RWPE2 (cell line): Measurements from ENCODE around the gene VDAC1.

ENCODE experiments used
- ATAC-seq: fragments of 200-7000 bp; cut with Tn5 transposase; 3 replicates; pipeline ENCODE4 v1.9.1; 2021; ENCODE audit warnings: low read depth
- DNase-seq: peaks from one replicate; pipeline ENCODE4 v3.0.0-alpha.2; 2020; ENCODE audit warnings: low spot score
- H3K27ac ChIP-seq: fragments of 450-650 bp; 2 replicates; pipeline ENCODE4 v1.5.1; 2017; ENCODE audit warnings: mild to moderate bottlenecking; ENCODE audit not compliant: poor library complexity, severe bottlenecking
- H3K27me3 ChIP-seq: fragments of 250-450 bp; sonication (Bioruptor Pico); 2 replicates; pipeline ENCODE4 v1.5.1; 2021; ENCODE audit warnings: mild to moderate bottlenecking, moderate library complexity; ENCODE audit not compliant: insufficient read depth, poor library complexity, severe bottlenecking
- H3K36me3 ChIP-seq: fragments of 250-450 bp; sonication (Bioruptor Pico); 2 replicates; pipeline ENCODE4 v1.5.1; 2020; ENCODE audit warnings: low read depth, mild to moderate bottlenecking, moderate library complexity
- H3K4me1 ChIP-seq: fragments of 250-450 bp; sonication (Bioruptor Pico); 2 replicates; pipeline ENCODE4 v1.5.1; 2021; ENCODE audit warnings: mild to moderate bottlenecking, moderate library complexity; ENCODE audit not compliant: insufficient read depth, poor library complexity, severe bottlenecking
- H3K4me3 ChIP-seq: fragments of 250-450 bp; sonication (Bioruptor Pico); 2 replicates; pipeline ENCODE4 v1.5.1; 2021; ENCODE audit warnings: mild to moderate bottlenecking, moderate library complexity; ENCODE audit not compliant: severe bottlenecking
- H3K9me3 ChIP-seq: fragments of 250-450 bp; sonication (Bioruptor Pico); 2 replicates; pipeline ENCODE4 v1.5.1; 2021; ENCODE audit warnings: mild to moderate bottlenecking, moderate library complexity; ENCODE audit not compliant: severe bottlenecking
- TF ChIP-seq, protein P1 (sequence below): fragments of 450-650 bp; IDR thresholded peaks from one replicate; pipeline ENCODE4 v1.5.1; 2017; ENCODE audit warnings: mild to moderate bottlenecking, moderate library complexity; ENCODE audit not compliant: poor library complexity, severe bottlenecking

The VDAC1 gene

DNA sequence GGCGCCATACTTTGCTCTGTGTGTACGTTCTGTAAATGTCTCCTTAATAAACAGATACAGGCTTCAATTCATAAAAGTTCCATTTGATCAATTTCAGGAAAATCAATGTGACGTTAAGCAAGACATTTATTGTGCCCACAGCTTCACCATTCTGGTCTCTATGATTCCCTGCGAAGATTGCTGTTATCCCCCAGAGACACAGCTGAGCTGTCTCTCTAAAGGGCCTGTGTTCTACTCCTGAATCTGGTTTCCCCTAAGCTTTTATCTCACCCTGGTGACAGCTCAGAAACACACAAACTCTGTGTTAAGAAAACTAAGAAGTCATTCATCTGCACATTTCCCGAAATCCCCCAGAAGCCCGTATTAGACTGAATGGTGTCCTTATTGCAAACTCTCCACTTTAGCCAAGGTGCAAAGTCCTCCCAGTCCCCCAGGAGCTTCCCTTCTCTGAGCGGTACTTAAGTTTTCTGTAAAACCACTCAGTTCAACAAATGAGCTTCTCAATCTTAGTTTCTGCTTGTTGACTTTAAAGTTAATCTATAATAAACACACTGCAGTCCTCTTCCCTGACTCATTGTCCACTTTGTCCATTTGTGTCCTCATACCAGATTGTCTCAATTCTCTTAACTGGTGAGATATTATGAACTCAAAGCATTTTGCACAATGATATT is 35.0 kb downstream of the VDAC1 start:
- H3K4me3 ChIP-seq, result no peak overlapping the region
- TF ChIP-seq, protein P1, sequence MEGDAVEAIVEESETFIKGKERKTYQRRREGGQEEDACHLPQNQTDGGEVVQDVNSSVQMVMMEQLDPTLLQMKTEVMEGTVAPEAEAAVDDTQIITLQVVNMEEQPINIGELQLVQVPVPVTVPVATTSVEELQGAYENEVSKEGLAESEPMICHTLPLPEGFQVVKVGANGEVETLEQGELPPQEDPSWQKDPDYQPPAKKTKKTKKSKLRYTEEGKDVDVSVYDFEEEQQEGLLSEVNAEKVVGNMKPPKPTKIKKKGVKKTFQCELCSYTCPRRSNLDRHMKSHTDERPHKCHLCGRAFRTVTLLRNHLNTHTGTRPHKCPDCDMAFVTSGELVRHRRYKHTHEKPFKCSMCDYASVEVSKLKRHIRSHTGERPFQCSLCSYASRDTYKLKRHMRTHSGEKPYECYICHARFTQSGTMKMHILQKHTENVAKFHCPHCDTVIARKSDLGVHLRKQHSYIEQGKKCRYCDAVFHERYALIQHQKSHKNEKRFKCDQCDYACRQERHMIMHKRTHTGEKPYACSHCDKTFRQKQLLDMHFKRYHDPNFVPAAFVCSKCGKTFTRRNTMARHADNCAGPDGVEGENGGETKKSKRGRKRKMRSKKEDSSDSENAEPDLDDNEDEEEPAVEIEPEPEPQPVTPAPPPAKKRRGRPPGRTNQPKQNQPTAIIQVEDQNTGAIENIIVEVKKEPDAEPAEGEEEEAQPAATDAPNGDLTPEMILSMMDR, result no peak
- no peaks in the 10 kb centered on the region for H3K9me3 ChIP-seq
- H3K27me3 ChIP-seq, result no peaks in the 10 kb centered on the region
- H3K4me1 ChIP-seq, result peaks cover 10% of the 10 kb centered on the region
- ATAC-seq, result no peak
- peaks cover 35% of the 10 kb centered on the region for H3K36me3 ChIP-seq
- peak overlapping the region; percentile 47 for H3K27ac ChIP-seq
- no peak for DNase-seq

DNA sequence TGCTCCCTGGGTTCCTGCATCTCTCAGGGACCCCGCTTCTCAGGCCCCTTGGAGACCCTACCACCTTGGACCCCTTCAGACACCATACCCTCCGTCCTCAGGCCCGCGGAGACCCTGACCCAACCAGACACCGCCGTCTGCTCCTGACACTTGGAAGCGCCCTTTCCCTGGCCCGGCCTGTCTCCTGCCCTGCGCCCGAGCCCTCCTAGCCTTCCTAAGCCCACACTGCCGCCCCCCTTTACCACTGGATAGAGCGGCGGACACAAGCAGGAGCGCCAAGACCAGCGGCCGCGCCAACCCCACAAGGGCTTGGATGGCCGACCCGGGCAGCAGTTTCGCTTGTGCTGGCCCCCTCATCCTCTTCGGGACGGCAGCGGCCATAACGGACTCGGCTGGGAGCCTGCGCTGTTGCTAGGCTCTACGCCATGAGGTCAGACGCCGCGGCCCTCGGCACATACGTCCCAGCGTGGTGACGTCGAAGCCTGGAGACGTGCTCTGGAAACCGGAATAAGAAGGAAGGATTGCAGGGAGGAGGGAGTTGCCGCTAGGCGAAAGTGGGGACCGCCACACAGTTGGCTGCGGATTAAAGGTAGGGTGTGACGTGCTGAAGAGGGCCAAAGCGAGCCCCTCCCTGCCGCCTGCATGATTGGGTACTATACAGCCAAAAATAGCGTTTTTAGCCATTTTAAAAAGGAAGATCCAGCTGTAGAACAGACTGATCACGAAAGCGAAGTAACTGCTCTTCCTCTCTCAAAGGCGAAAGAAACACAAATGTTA is 36.4 kb downstream of the VDAC1 start, which contains the start of gene C5orf15:
Gene C5orf15, minus strand, starts transcription at position 422 of the 777 bp plus-strand sequence. Its CDS starts 41 bp downstream, at position 381.
- ATAC-seq (peak; percentile 96), DNase-seq (peak; percentile 98)
- Histone ChIP-seq H3K4me3 (peak within 1 kb of the TSS; percentile 59), H3K36me3 (peaks cover 31% of the 10 kb centered on the region), H3K27me3 (no peaks in the 10 kb centered on the region), H3K4me1 (peaks cover 10% of the 10 kb centered on the region), H3K9me3 (peaks cover 6% of the 10 kb centered on the region), H3K27ac (peak within 1 kb of the TSS; percentile 47)
- TF ChIP-seq, protein P1, result no peak

DNA sequence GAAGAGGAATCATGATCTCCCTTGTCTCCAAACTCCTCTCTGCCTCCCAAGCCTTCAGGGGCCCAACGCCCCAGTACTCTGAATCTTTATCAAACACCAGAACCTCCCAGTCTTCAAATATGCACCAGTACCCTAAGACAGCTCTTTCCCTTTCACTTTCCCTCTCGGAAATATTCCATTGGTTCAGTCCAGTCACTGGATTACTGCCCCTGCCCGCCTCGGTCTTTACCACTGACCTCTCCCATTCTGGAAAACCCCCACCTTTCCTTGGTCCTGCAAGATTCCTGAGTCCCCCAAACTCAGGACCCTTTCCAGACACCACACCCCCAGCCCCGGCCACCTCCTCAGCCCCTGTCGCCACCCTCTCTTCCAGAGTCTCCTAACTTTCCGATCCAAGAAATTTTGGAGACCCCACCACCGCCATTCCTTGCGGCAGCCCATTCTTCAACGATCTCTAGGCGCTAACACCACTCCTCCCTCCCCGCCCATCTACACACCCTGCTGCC is 37.0 kb downstream of the VDAC1 start:
- peaks cover 10% of the 10 kb centered on the region for H3K4me1 ChIP-seq
- peak overlapping the region; percentile 47 for H3K27ac ChIP-seq
- peaks cover 29% of the 10 kb centered on the region for H3K36me3 ChIP-seq
- H3K27me3 ChIP-seq, result no peaks in the 10 kb centered on the region
- peaks cover 7% of the 10 kb centered on the region for H3K9me3 ChIP-seq
- DNase-seq, result no peak
- ATAC-seq, result peak; percentile 30
- H3K4me3 ChIP-seq, result peak overlapping the region; percentile 59
- TF ChIP-seq, protein P1, result no peak

DNA sequence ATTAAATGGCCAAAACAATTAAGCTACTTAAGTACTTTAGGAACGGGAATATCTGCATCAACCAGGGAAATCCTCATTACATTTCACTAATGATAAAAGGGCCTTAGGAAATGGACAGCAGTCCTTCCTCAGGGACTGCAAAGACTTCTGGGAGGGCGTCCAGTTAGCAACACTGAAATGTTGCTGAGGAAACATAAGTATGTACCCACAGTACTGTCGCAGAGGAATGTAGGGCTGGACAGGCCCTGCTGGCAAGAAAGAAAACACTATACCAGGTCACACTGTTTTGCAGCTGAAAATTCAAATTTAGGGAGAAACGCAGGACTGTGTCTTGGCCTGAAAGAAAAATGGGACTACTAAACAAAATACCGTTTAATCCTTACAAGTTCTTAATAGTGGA is 37.7 kb downstream of the VDAC1 start:
- Histone ChIP-seq H3K4me3 (peak overlapping the region; percentile 59), H3K4me1 (peaks cover 10% of the 10 kb centered on the region), H3K27ac (peak overlapping the region; percentile 47), H3K36me3 (peaks cover 24% of the 10 kb centered on the region), H3K9me3 (peaks cover 7% of the 10 kb centered on the region), H3K27me3 (no peaks in the 10 kb centered on the region)
- ATAC-seq, result no peak
- DNase-seq, result no peak
- TF ChIP-seq, protein P1, result no peak
